GM19351 (cell line): ENCODE results near the gene ESYT3.
"Not testable (repeated sequence)": the region's sequence is repeated elsewhere in the genome, so short reads cannot be mapped to it uniquely, and the experiment has no call there.

ENCODE experiments used
- ATAC-seq: cut with Tn5 transposase; IDR thresholded peaks from one replicate; pipeline ENCODE4 v1.9.1; 2021; ENCODE audit warnings: mild to moderate bottlenecking, moderate library complexity; ENCODE audit not compliant: unreplicated experiment

Gene ESYT3

GRCh38 chr3:138441256-138441655 lies 6.8 kb downstream of the ESYT3 start:
- no peak for ATAC-seq

- no peak for ATAC-seq
Observed at GRCh38 chr3:138441742-138442141, 7.3 kb downstream of the ESYT3 start.

- no peak for ATAC-seq
Observed at GRCh38 chr3:138442433-138442832, 8.0 kb downstream of the ESYT3 start.

- ATAC-seq, result no peak
Observed at GRCh38 chr3:138443091-138443490, 8.7 kb downstream of the ESYT3 start.

- ATAC-seq, result no peak
Observed at GRCh38 chr3:138443521-138444503, 9.4 kb downstream of the ESYT3 start.

GRCh38 chr3:138445236-138445635 lies 10.8 kb downstream of the ESYT3 start:
- ATAC-seq, result no peak

GRCh38 chr3:138445654-138446053 lies 11.2 kb downstream of the ESYT3 start:
- ATAC-seq, result no peak

- no peak for ATAC-seq
Observed at GRCh38 chr3:138448631-138449030, 14.2 kb downstream of the ESYT3 start.

- ATAC-seq, result no peak
Observed at GRCh38 chr3:138449490-138449889, 15.1 kb downstream of the ESYT3 start.

- ATAC-seq, result no peak
Observed at GRCh38 chr3:138450181-138450580, 15.8 kb downstream of the ESYT3 start.

GRCh38 chr3:138450704-138451424 lies 16.4 kb downstream of the ESYT3 start:
- no peak for ATAC-seq

- no peak for ATAC-seq
Observed at GRCh38 chr3:138451595-138452162, 17.3 kb downstream of the ESYT3 start.

- ATAC-seq, result no peak
Observed at GRCh38 chr3:138452436-138452835, 18.0 kb downstream of the ESYT3 start.

GRCh38 chr3:138453940-138454339 lies 19.5 kb downstream of the ESYT3 start:
- not testable (repeated sequence) for ATAC-seq

GRCh38 chr3:138455801-138456716 lies 21.6 kb downstream of the ESYT3 start:
- ATAC-seq, result no peak

GRCh38 chr3:138456961-138457862 lies 22.8 kb downstream of the ESYT3 start:
- no peak for ATAC-seq

- ATAC-seq, result no peak
Observed at GRCh38 chr3:138457863-138458735, 23.7 kb downstream of the ESYT3 start.

- ATAC-seq, result no peak
Observed at GRCh38 chr3:138458774-138459499, 24.5 kb downstream of the ESYT3 start.
